ENCODE data around the gene ATXN1.
"Not testable (repeated sequence)": the region's sequence is repeated elsewhere in the genome, so short reads cannot be mapped to it uniquely, and the experiment has no call there.

Gene ATXN1

GRCh38 chr6:16555550-16555949 lies 205.7 kb downstream of the ATXN1 start:
- DNase-seq = no peak

GRCh38 chr6:16553531-16553930 lies 207.7 kb downstream of the ATXN1 start:
- DNase-seq = no peak

- no peak for DNase-seq
Observed at GRCh38 chr6:16551466-16551865, 209.8 kb downstream of the ATXN1 start.

- DNase-seq = no peak
Observed at GRCh38 chr6:16548121-16548520, 213.1 kb downstream of the ATXN1 start.

DNA sequence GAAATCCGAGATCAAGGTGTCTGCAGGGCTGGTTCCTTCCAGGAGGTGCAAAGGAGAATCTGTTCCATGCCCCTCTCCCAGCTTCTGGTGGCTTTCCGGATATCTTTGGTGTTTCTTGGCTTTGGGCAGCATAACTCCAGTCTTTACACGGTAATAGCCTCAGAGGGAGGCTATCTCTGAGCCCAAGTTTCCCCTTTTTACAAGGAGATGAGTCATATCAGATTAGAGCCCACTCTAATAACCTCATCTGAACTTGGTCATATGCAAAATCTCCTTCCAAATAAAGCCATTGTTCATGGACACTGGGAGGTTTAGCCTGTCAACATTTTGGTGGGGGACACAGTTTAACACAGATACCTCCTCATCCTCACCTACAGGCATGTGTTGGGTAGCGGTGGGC lies 213.7 kb downstream of the ATXN1 start:
- DNase-seq = no peak

DNA sequence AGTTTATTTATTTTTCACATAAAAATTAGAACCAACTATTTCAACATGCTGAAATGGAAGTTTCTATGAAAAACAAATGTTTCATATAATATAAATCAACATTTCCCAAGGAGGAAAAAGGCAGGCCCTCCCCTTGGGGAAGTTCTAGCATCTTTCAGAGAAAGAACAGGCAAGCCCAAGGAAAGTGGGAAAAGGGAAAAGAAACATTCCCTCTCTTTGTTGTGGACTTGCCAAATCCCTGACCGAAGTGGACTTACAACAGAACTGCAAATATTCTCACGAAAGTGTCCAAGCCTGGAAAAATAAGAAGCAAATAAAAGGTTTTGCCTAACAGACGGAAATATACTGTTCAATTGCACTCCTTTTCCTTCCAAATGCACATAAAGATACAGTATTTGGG lies 214.4 kb downstream of the ATXN1 start:
- DNase-seq = no peak

- DNase-seq = no peak
Observed at GRCh38 chr6:16545382-16545781, 215.9 kb downstream of the ATXN1 start.

DNA sequence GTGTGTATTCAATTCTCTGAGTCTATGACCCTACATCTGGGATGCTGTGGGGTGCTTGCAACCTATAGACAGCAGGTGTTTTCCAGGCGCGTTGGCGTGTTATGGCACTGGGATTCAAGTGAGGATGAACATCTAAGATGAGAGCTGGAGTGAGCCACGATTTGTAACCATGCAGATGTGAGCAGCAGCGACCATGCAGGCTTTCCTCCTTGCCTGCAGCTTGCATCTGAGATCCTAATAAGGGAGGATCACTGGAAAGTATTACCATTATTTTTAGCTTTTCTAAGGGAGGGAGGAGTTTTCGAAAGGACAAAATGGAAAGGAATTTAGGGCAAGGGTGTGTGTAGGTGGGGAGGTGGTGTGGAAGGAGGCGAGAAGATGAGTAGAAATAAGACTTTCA lies 216.7 kb downstream of the ATXN1 start:
- DNase-seq = no peak

- no peak for DNase-seq
Observed at GRCh38 chr6:16544006-16544405, 217.3 kb downstream of the ATXN1 start.

DNA sequence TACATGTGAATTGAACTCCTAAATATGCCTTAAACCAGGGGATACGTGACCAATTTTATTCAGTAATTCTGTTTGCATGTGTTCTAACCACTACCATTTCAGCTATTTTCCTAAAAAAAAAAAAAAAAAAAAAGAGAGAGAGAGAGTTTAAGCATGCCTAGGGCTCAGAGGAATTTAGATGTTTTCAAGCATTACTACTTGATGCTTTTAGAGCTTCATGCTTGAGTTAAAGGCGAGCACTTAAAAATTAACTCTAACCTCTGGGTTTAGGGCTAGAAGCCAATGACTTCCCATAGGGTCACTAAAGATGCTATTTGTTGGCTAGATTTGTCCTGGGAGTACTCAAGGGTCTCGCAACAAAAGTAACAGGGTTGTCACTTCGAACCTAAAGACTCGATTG lies 217.7 kb downstream of the ATXN1 start:
- DNase-seq = no peak

- no peak for DNase-seq
Observed at GRCh38 chr6:16542070-16542469, 219.2 kb downstream of the ATXN1 start.

DNA sequence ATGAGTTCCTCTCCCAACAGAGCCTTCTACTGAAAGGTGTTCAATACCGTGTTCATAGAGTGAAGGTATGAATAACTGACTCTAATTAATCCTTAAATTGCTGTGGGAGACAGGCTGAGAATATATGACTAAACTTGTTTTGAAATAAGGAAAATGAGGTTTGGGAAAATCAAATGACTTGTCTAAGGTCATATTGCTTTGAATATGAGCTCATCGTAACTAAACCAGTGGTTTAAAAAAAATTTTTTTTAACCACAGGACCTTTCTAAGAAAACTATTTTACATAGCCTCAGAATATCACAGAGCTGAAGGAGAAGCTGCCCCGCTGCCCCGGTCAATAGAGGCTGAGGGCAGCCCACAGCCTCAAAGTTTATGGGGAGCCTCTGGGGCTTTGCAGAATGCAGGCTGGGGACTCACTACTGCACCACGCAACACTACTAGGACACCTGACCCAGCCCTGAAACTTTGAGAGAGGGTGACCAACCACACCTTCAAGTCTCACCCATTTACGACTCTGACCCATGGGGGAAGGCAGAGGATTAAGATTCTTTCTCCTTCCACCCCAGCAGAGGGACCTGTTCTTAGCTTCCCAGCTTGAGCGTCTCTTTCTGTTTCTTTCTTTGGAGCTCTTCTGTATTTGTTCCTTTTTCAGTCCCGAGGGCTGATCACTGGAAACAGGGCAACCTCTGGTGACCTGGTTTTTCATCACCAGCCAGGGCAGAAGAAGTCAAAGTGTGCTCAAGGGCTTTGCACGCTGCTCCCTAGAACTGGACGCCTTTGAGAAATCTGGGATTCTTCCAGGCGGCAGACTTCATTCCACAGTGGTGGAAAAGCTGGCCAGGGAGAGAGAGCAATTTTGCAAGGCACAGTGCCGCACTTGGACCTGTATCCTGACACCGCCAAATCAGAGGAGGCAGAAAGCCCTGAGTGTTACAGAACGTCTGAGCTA lies 220.2 kb downstream of the ATXN1 start:
- no peak for DNase-seq

- not testable (repeated sequence) for DNase-seq
Observed at GRCh38 chr6:16540383-16540782, 220.9 kb downstream of the ATXN1 start.

DNA sequence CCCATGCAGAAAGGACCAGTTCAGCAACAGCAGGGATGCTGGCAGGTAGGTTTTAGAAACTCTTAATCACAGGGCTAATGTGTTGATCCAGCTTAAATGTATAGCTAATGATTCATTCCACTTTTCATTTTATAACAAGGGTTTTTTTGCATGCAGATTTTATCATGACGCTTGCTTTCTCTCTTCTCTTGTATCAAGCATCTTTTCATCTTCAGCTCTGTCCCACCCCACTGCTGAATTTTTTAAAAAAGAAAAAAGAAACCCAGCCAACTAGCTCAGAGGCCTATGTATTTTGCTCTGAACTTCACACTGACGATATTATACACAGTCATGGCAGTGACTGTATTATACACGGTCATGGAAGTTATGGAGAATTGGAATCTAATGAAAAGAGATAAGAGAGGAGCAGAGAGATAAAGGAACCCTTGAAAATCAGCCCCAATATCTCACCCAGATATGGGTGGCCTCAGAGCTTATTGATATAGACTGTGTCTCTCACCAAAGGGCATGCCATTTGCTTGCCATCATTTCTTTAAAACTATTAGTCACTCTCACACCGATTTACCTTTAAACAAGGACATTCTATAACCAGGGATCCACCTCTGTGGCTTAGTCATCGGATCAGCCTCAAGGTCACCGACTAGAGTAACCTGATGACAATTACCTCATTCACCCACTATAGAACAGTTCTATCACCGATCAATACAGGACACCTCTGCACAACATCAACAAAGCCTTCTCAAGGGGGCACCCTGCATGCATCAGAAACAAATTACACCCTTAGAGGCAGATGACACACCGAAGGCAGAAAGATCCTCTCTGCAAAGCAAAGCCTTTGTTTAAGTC lies 222.0 kb downstream of the ATXN1 start:
- no peak for DNase-seq

- no peak for DNase-seq
Observed at GRCh38 chr6:16535564-16535963, 225.7 kb downstream of the ATXN1 start.

DNA sequence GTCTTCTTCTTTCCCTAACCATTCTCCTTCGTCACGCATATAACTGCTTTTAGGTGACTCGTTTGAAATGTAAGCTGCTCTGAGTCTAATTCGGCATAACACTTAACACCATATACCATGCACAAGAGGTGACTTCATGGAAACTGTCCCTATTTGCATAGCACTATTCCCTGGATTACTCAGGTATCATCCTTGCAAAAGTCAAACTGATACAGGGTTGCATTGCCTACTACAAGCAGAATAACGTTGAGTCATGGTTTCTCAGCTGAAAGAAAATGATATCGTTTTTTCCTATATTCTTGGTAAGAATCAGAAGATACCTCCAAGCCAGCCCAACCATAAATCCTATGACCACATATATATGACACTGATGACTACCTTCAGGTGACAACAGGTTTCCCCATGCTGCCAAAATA lies 227.5 kb downstream of the ATXN1 start:
- no peak for DNase-seq

- DNase-seq = no peak
Observed at GRCh38 chr6:16533210-16533609, 228.1 kb downstream of the ATXN1 start.

DNA sequence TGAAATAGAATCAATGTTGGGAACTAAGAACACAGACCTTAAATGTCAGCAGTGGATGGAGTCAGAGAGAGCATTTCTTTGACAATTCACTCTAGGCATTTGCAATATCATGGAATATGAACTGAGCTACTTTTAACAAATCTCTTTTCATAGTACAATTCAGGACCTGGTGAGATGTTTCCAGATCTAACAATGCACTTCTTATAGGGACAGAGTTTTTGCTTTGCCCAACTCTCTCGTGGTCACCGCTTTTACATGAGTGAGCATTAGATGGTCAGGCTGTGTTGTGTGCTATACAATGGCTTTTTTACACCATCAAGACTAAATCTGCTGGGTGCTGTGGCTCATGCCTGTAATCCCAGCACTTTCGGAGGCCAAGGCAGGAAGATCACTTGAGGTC lies 233.6 kb downstream of the ATXN1 start:
- no peak for DNase-seq

DNA sequence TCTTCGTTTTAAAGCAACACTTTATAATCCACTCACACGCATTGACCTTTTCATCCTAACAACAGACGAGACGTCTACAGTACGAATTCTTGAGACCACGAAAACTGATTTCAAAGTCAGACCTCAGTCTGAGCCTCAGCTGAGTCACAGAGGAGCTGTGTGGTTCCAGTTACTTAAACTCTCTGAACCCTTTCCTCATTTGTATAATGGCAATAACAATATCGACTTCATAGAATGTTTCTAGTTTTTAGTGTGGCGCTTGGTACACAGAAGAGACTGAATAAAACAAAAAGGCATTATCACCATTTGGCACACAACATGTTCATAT lies 236.9 kb downstream of the ATXN1 start:
- DNase-seq = no peak

- no peak for DNase-seq
Observed at GRCh38 chr6:16523606-16524379, 237.5 kb downstream of the ATXN1 start.

GRCh38 chr6:16522937-16523336 lies 238.3 kb downstream of the ATXN1 start:
- no peak for DNase-seq

DNA sequence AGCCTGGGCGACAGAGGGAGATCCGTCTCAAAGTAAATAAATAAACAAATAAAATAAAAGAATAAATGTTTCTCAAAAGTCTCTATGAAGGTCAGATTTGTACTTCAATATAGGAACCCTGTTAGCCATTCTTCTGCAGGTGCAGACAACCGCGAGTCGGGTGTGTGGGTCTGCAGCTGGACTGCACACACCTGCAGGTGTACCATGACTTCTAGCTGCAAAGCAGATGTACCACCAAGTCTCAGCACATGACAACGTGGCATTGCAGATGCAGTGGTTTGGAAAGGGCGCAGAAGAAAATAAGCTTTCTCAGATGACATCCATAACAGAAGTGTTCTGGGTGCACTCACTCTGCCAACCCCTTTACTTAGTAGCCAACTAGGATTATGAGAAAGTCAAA lies 239.7 kb downstream of the ATXN1 start:
- DNase-seq = no peak
